Astrocyte of the spinal cord (primary cell): Measurements from ENCODE around the gene NRM.

Experiments
- DNase-seq: peaks from one replicate; pipeline ENCODE4 v3.0.0; 2011; ENCODE audit warnings: low read depth, low spot score
- H3K4me3 ChIP-seq: 2 replicates; pipeline ENCODE4 v1.5.1; 2011; ENCODE audit warnings: low read depth, mild to moderate bottlenecking, low read length, moderate library complexity
- in situ Hi-C: cut with HindIII; loops from 2 replicates; pipeline ENCODE4 v1.10.0; 2017; ENCODE audit warnings: low sequenced_read_pairs
- TF ChIP-seq, protein P1 (sequence below): IDR thresholded peaks from 2 replicates; pipeline ENCODE4 v1.5.1; 2012; ENCODE audit warnings: low read depth, mild to moderate bottlenecking, low read length, inconsistent platforms

Gene NRM

GRCh38 chr6:30688569-30688968 is 2.2 kb downstream of the NRM start:
- in situ Hi-C loops = no loop called here
- peak overlapping the region; percentile 87 for H3K4me3 ChIP-seq
- DNase-seq = no peak
- TF ChIP-seq, protein P1, sequence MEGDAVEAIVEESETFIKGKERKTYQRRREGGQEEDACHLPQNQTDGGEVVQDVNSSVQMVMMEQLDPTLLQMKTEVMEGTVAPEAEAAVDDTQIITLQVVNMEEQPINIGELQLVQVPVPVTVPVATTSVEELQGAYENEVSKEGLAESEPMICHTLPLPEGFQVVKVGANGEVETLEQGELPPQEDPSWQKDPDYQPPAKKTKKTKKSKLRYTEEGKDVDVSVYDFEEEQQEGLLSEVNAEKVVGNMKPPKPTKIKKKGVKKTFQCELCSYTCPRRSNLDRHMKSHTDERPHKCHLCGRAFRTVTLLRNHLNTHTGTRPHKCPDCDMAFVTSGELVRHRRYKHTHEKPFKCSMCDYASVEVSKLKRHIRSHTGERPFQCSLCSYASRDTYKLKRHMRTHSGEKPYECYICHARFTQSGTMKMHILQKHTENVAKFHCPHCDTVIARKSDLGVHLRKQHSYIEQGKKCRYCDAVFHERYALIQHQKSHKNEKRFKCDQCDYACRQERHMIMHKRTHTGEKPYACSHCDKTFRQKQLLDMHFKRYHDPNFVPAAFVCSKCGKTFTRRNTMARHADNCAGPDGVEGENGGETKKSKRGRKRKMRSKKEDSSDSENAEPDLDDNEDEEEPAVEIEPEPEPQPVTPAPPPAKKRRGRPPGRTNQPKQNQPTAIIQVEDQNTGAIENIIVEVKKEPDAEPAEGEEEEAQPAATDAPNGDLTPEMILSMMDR = no peak

- TF ChIP-seq, protein P1 = peak; percentile 38
- peak overlapping the region; percentile 87 for H3K4me3 ChIP-seq
- DNase-seq = peak; percentile 45
- in situ Hi-C loops = no loop called here
Observed at GRCh38 chr6:30687659-30688431, 2.9 kb downstream of the NRM start.

- TF ChIP-seq, protein P1 = no peak
- peak; percentile 98 for DNase-seq
- in situ Hi-C loops = no loop called here
- peak overlapping the region; percentile 87 for H3K4me3 ChIP-seq
Observed at GRCh38 chr6:30686908-30687658, 3.7 kb downstream of the NRM start.

GRCh38 chr6:30686009-30686907 is 4.5 kb downstream of the NRM start, which contains the start of gene PPP1R18:
Gene PPP1R18, minus strand, starts transcription at chr6:30686645. Its CDS starts 627 bp downstream, at chr6:30686018.
- peak within 1 kb of the TSS; percentile 87 for H3K4me3 ChIP-seq
- in situ Hi-C loops = no loop called here
- DNase-seq = no peak
- TF ChIP-seq, protein P1 = no peak

DNA sequence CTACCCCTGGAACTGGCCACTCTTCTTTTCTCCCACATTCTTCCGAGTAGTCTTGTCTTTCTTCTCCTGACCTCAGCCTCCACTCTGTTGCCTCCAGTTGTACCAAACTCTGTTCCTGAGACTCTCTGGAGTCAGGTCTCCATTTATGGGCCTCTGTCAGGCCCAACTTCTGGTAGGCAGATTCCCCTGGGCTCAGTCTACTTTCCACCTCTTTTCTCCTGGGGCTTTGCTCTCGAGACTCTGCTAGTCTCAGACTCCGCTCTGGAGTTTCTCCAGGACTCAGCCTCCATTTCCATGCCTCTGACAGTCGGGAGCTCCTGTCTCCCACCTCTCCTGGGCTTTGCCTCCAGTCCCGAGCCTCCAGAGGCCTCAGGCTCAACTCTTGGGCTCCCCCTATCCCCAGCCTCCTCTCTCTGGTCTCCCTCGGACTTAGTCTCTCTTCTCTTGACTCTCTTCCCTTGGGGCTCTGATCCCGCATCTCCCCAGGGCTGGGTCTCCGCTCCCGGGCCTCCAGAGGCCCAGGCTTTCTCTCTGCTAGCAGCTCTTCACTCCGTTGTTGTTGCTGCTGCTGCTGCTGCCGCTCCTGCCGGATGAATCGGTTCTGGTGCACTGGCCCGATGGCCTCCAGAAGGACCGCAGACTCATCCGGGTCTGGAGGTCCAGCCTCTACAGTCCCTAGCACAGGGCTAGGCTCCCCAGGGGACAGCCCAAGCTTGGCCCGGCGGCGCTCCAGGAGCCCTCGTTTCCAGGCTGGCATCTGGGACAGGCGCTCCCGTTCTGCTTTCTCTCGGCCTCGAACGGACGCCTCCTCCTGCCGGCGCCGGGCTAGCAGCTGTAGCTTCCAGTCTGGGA is 5.4 kb downstream of the NRM start:
- H3K4me3 ChIP-seq = peak overlapping the region; percentile 87
- DNase-seq = peak; percentile 18
- in situ Hi-C loops = no loop called here
- TF ChIP-seq, protein P1 = peak; percentile 42
